IMR-90 (cell line): Measurements from ENCODE around the gene GAS7.

ENCODE experiments used
- CTCF ChIP-seq: conservative IDR thresholded peaks from 2 replicates; pipeline ENCODE4 v1.5.1; 2012; ENCODE audit warnings: mild to moderate bottlenecking, low read depth, low read length, improper control_type of control experiment
- POLR2A ChIP-seq: IDR thresholded peaks from 2 replicates; pipeline ENCODE4 v1.6.1; 2012; ENCODE audit warnings: mild to moderate bottlenecking, low read depth, low read length

- TF ChIP-seq CTCF = no peak
- TF ChIP-seq POLR2A = no peak
Measured at GRCh38 chr17:10081571-10082169, 116.7 kb downstream of the GAS7 start.
